HG03575 (cell line): ENCODE measurements around the gene SFSWAP.
"Not testable (repeated sequence)": the region's sequence is repeated elsewhere in the genome, so short reads cannot be mapped to it uniquely, and the experiment has no call there.

Experiments used
- ATAC-seq: cut with Tn5 transposase; IDR thresholded peaks from one replicate; pipeline ENCODE4 v1.9.1; 2021; ENCODE audit not compliant: unreplicated experiment, insufficient number of reproducible peaks, low FRiP score; ENCODE audit errors: extremely low read depth

SFSWAP gene

DNA sequence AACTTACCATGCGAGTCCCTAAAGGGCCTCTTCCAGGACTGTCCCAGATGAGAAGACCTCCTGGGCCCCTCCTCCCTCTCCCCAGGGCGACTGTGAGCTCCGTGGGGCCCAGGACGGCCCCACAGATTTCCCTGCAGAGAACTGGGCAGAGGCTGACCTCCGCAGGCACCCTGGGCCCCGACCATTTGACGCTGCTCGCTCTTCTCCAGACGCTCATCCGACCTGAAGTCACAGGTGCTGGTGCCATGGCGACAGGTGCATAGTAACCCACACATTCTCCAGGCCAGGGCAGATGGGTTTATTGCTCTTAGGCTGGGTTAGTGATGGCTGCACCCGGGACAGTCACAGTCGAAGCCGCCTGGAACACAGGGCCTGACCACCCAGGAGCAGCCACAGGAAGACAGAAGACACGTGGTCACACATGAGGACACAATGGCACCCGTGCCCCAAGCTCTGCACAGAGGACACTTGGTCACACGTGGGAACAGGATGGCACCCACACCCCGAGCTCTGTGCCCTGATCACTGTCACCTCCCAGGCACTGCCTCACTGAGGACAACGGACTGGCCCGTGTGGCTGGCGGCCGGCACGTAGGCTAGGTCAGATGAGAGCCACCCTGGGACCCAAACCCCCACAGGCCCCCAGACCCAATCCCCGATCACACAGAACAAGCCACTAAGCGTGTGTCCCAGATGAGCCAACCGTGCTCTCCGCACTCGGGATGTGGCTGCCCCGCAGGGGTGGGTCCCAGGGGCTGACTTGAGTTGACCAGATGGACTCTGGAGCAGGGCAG is 32.3 kb upstream of the SFSWAP start:
- not testable (repeated sequence) for ATAC-seq

DNA sequence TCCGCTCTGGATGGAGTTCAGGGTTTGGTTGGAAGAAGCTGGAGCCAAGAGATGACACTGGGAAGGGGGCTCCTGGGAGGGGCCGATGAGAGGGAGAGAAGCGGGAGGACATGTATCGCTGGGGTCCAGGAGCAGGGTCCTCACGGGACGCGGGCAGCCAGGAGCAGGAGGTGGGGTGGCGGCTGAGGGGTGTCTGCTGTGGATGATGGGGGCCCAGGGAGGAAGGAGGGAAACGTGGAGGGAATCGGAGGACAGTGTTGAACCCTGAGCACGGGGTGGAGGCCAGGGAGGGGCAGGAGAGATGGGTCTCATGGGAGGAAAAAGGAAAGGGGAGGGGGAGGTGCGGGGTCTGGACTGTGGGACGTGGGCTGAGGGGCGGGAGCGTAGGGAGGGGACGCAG is 31.7 kb upstream of the SFSWAP start:
- ATAC-seq, result not testable (repeated sequence)

DNA sequence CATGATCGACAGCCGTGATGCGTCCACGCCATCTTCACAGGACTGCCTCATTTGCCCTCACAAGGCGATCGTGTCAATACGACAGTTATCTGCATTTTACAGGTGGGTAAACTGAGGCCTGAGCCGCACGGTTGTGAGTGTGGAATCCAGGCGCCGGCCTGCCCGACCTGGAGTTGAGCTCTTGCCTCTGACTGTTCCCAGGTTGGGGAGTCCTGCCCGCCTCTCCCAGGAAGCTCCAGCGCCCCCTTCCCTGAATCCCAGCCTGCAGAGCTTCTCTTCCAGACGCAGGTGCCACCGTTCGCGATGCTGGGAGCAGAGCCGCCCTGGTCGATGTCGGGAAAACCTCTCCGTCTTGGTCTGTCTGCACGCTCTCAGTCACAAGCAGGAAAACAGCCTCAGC is 31.1 kb upstream of the SFSWAP start:
- ATAC-seq, result not testable (repeated sequence)

DNA sequence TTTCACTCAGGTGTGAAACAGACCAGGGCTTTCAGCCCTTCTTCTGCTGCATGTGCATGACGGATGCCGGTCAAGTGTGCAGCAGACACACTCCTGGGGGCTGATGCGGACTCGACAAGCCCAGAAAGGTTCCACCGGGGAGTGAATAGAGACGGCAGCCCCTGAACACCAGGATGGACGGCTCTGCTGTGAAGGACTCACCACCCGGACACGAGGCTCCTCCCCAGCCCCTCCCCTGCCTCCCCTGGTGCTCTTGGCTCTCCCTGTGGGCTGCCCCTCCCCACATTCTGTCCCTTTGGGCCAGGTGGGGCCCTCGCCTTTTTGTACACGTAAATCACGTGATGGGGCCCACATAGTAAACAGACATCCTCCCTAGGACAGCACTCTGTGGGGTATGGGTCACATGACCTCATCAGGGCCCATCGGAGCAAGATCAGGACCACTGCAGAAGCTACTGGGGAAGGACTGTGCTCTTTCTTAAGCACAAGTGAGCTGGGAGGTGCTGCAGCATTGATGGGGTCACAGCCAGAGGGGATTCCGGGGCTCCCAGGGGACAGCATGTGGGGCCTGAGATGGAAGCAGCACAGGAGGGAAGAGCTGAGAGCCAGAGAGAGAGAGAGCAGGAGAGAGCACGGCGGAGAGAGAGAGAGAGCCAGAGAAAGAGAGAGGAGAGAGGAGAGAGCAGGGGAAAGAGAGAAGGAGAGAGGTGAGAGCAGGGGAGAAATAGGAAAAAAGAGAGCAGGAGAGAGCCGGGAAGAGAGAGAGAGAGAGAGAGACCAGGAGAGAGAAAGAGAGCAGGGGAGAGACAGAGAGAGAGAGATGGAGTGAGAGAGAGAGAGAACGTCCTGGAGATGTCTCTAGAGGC is 30.3 kb upstream of the SFSWAP start:
- not testable (repeated sequence) for ATAC-seq

DNA sequence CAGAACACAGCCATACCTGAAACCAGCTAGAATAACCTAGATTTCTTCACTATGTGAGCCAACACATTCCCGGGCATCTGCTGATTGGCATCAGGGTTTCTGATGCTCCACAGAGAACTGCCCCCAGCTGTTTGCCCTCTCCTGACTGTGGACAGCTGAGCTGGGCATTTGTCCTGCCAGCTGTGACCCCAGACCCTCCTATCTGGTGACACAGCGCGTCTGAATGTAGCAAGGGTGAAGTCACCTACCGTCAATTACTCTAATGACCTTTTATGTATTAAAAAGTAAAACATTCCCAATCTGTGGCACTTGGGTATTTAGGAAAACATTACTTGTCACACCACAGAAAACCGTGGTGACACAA is 29.7 kb upstream of the SFSWAP start:
- no peak for ATAC-seq

DNA sequence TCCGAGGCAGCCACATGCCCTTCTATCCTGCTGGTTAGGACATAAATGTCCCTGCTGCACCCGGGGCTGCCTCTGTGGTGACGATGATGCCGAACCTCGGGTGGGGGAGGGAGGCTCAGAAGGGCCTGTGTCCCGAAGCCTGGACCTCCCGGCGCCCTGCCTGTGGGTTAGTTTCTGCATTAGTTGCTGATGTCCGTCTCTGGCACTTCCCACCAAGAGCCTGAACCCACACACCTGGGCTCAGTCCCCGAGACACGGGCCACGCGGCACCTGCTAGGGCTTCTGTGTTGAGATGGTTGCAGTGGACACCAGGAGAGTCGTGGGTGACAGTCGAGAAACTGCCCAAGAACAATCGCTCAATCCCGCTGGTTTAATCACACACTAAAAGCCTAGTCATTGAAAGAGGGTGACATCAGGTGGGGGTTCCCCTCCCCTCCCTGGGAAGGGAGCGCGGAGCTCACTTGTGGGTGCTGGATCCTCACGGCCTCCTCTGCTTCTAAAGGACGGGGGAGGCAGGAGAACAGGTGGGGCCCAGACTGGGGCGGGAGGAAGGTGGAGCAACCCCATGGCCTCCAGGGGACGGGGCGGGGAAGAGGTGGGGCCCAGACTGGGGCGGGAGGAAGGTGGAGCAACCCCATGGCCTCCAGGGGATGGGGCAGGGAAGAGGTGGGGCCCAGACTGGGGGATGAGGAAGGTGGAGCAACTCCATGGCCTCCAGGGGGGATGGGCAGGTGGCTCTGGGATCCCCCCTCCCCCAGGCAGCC is 29.0 kb upstream of the SFSWAP start:
- ATAC-seq, result not testable (repeated sequence)

GRCh38 chr12:131682510-131682895 is 28.4 kb upstream of the SFSWAP start:
- no peak for ATAC-seq

GRCh38 chr12:131683266-131684014 is 27.4 kb upstream of the SFSWAP start:
- no peak for ATAC-seq

- no peak for ATAC-seq
Measured at GRCh38 chr12:131684015-131684725, 26.7 kb upstream of the SFSWAP start.

GRCh38 chr12:131687346-131688125 is 23.4 kb upstream of the SFSWAP start:
- no peak for ATAC-seq

- ATAC-seq, result no peak
Measured at GRCh38 chr12:131688131-131688844, 22.6 kb upstream of the SFSWAP start.

GRCh38 chr12:131688845-131689154 is 22.1 kb upstream of the SFSWAP start:
- no peak for ATAC-seq

DNA sequence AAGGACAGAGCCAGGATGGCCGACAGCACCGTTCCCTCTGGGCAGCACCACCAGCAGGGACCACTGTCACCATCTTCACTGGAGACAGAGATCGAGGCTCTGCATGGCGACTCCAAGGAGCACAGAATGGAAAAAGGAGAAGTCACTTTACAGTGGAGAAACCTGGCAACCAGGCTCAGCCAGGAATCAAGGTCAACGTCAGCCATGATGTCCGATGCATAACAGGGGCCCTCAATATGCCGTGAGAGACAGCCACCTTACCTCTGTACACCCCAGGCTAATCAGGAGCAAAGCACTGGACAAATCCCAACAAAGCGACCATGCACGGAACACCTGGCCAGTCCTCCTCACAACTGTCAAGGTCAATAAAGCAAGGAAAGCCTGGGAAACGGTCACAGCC is 20.6 kb upstream of the SFSWAP start:
- ATAC-seq, result no peak

DNA sequence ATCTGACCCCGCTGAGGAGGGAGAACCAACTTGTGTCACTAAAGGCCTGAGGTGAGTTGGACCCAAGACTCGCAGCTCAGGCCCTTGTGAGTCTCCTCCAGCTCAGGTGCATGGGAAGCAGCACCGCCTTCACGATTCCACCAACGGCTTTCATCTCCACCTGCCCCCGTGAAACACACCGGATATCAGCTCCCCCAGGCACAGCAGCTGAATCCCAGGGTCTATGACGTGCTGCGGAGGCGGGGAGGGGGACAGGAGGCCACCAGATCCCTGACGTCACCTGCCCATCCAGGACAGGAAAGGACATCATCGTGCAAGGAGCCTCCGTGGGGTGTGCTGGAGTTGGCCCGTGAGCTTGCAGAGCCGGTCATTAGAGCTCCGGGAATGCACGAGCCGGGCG is 18.5 kb upstream of the SFSWAP start:
- no peak for ATAC-seq

DNA sequence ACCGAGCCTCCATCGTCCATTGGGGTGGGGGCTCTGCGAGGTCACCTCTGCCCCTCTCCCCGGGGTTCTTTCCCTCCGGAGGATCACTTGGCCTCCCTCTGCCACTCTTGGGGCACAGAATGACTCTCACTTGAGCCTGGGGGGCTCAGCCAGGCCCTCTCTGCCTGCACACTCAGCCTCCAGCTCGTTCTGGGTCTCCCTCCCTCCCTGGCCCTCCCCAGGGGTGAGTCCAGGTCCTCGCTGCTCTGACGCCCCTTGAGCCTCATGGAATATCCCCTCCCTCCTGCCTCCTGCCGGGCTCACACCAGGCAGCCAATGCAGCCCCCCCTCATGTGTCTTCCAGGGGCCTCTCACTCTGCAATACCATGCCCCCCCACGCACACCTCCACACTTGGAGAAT is 17.7 kb upstream of the SFSWAP start:
- ATAC-seq, result no peak

DNA sequence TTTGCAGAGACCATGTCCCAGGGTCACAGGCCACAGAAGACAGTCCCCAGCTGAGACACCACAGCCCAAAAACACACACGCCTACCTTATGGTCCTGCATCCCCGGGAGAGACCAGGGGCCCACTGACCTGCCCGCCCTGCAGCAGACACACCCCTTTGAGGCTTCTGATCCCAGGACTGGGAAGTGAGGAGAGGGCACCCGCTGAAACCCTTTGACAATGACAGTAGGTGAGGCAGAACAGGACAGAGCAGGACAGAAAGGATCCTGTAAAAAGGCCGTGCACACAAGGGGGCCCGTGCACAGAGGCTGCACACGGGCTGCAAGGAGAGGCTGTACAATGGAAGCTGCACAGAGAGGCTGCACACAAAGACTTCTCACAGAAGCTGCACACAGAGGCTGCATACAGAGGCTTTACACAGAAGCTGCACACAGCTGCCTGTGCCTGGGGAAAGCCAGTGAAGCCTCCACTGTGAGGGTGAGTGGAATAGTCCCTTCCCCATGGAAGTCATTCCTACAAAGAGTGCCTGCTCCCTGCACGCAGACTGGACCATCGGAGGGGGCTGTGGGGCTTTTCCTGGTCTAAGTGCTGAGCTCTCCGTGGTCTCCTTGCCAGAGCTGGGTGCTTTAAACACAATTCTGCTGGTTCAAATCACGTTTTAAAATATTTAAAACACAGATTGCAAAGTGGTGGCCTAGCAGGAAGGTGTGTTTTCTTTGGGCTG is 16.6 kb upstream of the SFSWAP start:
- ATAC-seq, result no peak

- no peak for ATAC-seq
Measured at GRCh38 chr12:131695968-131696367, 14.9 kb upstream of the SFSWAP start.
